Gastroesophageal sphincter (tissue), 3 donors: Measurements from ENCODE around the gene TRIM32.
"Not testable (repeated sequence)": the region's sequence is repeated elsewhere in the genome, so short reads cannot be mapped to it uniquely, and the experiment has no call there.

Experiments used
- EP300 ChIP-seq: sonication (generic); formaldehyde crosslinking; IDR thresholded peaks from one replicate; pipeline ENCODE4 v1.6.1; 2017; ENCODE audit warnings: antibody characterized with exemption, mild to moderate bottlenecking
- POLR2A ChIP-seq, 2 donors: fragments of 450-650 bp; IDR thresholded peaks; one replicate each; pipeline ENCODE4 v1.6.1; 2017; ENCODE audit warnings: antibody characterized with exemption in 2 of 2, mild to moderate bottlenecking in 2 of 2, moderate library complexity in 1 of 2
- POLR2AphosphoS5 ChIP-seq: sonication (generic); formaldehyde crosslinking; IDR thresholded peaks from one replicate; pipeline ENCODE4 v1.6.1; 2017; ENCODE audit warnings: antibody characterized with exemption
- TF ChIP-seq, protein P1 (sequence below), 4 experiments: fragments of 200-600 bp in 2 of 4; fragments of 450-650 bp in 2 of 4; sonication (generic) in 1 of 4; IDR thresholded peaks; one replicate each; pipeline ENCODE4 v1.5.1; 2017 to 2019; ENCODE audit warnings: antibody characterized with exemption in 4 of 4, mild to moderate bottlenecking in 2 of 4, moderate library complexity in 2 of 4

GRCh38 chr9:116690805-116691204, 3.7 kb downstream of the TRIM32 start:
- TF ChIP-seq, protein P1, sequence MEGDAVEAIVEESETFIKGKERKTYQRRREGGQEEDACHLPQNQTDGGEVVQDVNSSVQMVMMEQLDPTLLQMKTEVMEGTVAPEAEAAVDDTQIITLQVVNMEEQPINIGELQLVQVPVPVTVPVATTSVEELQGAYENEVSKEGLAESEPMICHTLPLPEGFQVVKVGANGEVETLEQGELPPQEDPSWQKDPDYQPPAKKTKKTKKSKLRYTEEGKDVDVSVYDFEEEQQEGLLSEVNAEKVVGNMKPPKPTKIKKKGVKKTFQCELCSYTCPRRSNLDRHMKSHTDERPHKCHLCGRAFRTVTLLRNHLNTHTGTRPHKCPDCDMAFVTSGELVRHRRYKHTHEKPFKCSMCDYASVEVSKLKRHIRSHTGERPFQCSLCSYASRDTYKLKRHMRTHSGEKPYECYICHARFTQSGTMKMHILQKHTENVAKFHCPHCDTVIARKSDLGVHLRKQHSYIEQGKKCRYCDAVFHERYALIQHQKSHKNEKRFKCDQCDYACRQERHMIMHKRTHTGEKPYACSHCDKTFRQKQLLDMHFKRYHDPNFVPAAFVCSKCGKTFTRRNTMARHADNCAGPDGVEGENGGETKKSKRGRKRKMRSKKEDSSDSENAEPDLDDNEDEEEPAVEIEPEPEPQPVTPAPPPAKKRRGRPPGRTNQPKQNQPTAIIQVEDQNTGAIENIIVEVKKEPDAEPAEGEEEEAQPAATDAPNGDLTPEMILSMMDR (IDR thresholded peaks at IDR 0.05): not testable (repeated sequence)
- TF ChIP-seq EP300; POLR2A (IDR thresholded peaks at IDR 0.05); POLR2AphosphoS5: not testable (repeated sequence)
